Left hindlimb (tissue), 1 donor: ENCODE measurements around the gene PARP1.
"Not testable (repeated sequence)": the region's sequence is repeated elsewhere in the genome, so short reads cannot be mapped to it uniquely, and the experiment has no call there.

Experiments
- DNase-seq: peaks from one replicate; pipeline ENCODE4 v3.0.0-alpha.2; 2018

Gene PARP1

DNA sequence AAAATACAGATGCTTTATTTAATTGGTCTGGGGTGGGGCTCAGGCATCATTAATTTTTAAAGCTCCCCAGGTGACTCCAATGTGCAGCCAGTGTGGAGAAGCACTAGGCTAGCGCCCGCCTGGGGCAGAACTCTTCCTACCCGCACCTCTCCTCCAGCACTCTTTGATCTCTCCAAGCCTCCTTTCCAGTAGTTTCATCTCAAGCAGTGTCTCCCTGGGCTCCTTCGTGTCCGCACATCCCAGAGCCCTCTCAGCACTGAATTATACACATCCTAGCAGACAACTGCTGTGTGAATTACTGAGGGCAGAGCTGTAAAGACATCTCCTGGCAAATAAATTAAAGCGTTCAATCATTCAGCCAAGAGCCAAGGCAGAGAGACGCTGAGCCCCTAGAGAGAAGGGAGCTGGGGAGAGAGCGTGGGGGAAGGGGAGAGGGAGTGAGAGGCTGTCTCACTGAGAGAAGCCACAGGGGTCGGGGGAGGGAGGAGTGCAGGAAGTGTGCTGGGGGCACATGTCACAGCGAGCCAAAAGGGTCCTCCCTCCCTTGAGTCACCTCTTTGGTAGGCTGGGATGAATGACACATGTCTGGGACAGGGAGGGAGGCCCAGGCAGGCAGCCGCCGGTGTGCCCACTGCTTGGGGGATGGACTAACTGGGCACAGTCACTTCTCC, 21.0 kb upstream of the PARP1 start:
- DNase-seq, result no peak

DNA sequence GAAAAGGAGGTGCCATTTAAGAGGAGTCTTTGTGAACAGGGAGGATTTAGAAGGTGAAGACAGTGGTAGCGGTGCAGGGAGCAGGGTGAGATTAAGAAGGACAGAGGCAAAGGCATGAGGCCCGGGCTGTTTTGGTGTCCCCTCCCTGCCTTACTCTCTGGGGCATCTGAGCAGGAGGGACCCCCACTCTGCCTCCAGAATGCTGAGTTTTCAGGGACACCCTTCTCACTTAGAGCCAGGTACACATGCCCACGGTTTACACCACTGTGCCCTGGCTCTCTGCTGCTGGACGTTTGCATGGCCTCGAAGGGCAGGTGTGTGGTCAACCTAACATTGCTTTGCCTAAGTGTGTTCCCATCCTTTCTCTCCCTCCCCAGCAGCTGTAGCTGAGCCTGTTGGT, 20.5 kb upstream of the PARP1 start:
- DNase-seq, result no peak

DNA sequence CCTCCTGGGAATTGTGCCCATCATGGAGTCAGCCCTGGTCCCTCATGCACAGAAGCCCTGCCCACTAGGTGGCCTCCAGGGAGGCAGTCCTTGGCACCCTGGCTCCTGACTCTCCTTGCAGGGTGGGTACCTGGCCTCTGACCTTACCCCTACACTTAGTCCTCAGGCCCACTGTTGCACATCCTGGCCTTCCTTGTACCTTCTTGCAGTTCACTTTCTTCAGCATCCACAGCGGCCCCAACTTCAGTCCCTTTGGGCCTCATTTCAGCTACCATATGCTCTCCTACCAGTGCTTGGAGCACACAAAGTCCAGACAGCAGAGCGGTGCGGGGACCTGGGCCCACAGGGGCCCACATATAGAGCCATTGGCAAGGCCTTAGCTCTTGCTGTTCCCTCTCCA, 19.2 kb upstream of the PARP1 start:
- no peak for DNase-seq

DNA sequence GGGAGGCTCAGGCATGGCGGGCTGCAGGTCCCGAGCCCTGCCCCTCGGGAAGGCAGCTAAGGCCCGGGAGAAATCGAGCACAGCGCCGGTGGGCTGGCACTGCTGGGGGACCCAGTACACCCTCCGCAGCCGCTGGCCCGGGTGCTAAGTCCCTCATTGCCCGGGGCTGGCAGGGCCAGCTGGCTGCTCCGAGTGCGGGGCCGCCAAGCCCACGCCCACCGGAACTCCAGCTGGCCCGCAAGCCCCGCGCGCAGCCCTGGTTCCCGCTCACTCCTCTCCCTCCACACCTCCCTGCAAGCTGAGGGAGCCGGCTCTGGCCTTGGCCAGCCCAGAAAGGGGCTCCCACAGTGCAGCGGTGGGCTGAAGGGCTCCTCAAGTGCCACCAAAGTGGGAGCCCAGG, 18.5 kb upstream of the PARP1 start:
- DNase-seq, result not testable (repeated sequence)

DNA sequence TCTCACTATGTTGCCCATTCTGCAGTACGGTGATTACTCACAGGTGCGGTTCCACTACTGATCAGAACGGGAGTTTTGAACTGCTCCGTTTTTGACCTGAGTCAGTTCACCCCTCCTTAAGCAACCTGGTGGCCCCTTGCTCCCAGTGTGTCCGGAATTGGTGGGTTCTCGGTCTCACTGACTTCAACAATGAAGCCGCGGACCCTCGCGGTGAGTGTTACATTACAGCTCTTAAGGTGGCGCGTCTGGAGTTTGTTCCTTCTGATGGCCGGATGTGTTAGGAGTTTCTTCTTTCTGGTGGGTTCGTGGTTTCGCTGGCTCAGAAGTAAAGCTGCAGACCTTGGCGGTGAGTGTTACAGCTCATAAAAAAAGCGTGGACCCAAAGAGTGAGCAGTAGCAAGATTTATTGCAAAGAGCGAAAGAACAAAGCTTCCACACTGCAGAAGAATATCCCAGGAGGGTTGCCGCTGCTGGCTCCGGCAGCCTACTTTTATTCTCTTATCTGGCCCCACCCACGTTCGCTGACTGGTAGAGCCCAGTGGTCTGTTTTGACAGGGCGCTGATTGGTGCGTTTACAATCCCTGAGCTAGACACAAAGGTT, 17.6 kb upstream of the PARP1 start:
- DNase-seq, result no peak

DNA sequence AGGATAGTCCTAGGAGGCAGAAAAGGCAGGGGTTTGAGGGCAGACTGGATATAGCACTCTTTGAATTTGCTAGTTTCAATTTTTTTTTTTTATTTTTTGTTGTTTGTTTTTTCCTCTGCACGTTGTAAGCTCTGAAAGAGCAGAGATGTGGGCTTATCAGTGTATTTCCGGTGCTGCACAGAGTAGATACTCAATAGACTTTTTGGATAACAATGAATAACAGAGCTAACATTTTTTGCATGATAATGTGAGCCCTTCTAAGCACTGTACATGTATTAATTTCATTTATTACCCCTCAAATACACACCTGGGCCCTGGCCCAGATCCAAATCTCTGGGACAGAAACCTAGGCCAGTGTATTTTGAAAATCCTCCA, 17.1 kb upstream of the PARP1 start:
- DNase-seq, result no peak

DNA sequence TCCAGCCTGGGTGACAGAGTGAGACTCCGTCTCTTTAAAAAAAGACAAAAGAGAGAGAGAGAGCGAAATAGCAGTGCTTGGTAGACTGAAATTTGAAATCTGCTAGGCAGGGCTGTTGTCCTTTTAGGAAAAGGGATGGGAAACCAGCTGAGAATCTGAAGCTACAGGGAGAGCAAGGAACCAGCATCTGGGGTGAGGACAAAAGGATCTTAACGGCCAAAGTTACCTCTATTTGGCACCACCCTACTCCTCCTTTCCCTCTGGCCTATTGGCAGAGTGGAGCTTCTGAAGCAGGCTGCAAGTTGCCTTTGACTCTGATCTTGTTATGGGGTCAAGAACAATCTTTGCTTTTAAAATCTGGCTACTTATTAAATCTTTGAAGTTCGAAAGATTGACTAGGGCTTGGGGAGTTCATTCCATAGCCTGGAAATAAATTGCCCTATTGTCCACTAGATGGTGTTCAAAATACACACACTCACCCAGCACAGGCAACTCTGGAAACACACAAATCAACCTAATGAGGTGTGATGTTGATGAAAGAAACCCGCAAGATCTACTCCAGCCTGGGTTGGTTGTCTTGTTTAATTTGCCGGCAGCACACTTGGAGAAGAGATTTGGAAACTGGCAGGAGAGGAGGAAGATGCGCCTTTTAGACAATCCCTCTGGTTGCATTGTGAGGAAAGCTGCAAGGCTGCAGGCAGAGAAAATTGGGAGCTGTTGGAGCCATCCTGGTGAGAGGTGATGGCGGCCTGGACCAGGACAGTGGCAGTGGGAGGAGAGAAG, 16.5 kb upstream of the PARP1 start:
- no peak for DNase-seq

DNA sequence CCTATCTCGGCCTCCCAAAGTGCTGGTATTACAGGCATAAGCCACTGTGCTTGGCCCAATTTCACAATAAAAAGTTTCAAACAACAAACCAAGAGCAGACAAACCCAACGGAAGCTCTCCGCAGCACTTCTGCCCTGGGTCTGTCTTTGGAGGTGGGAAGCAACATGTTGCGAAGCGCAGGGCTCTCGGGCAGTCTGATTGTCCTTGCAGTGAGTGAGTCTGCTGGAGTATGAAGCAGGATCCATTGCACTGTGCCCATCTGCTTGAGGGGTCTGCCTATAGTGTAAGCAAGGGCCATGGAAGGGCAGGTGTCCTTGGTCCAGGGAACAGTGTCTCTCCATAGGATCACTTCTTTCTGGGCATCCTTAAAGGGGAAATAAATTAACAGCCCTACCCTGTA, 14.6 kb upstream of the PARP1 start:
- DNase-seq, result no peak

DNA sequence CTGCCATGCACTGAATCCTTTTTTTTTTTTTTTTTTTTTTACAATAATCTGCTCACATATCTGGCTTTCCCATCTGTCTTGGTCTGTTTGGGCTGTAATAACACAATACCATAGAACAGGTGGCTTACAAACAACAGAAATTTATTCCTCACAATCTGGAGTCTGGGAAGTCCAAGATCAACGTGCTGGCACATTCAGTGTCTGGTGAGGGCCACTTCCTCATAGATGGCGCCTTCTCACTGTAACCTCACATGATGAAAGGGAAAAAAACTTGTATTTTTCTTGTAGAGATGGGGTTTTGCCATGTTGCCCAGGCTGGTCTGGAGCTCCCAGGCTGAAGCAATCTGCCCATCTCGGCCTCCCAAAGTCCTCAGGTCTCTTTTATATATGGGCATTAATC, 13.0 kb upstream of the PARP1 start:
- no peak for DNase-seq

DNA sequence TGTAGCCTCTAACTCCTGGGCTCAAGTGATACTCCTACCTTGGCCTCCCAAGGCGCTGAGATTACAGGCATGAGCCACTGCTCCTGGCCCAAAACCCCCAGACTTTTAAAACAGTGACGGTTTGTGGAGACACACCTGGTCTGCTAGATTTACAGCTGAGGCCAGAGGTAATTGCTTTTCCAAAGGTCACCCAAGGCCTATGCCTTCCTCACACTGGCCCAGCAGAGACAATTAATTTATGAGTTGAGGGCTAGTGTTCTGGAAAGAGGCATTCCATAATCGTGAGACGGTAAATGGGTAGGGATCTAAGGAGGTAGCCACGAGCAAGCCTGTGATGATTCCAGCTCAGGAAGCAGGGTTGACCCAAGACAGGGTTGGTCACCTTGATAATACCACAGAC, 12.4 kb upstream of the PARP1 start:
- no peak for DNase-seq

DNA sequence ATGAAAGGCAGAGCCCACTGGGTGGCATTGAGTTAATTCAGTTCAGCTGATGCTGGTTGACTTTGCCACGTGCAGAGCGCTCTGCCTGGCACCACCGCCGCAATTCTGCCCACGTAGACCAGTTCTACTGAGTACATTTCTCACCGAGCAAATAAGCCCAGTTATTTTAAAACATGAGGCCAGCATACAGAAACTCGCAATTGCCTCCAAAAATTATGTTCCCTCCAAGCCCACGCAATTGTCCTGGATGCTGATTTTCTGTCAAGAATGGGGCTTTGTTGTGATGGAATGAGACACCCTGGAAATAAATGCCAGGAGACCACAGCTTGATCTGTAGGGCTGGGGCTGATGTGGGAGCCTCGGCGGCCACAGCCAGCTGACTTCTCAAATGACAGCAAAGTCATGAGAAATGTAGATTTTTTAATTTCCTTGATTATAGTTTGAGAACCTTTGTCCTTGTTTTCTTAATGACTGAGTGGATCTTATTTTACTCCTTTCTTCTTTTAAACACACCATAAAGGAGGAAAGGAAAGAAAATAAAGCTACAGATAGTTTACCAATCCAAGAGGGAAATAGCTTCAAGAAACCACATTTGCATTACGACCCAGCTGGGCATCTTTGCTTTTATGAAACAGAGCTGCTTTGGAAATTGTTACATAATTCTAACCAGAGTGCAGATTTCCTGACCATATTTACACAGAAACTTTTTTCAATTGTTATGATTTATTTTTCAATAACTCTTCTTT, 11.6 kb upstream of the PARP1 start:
- DNase-seq, result no peak

DNA sequence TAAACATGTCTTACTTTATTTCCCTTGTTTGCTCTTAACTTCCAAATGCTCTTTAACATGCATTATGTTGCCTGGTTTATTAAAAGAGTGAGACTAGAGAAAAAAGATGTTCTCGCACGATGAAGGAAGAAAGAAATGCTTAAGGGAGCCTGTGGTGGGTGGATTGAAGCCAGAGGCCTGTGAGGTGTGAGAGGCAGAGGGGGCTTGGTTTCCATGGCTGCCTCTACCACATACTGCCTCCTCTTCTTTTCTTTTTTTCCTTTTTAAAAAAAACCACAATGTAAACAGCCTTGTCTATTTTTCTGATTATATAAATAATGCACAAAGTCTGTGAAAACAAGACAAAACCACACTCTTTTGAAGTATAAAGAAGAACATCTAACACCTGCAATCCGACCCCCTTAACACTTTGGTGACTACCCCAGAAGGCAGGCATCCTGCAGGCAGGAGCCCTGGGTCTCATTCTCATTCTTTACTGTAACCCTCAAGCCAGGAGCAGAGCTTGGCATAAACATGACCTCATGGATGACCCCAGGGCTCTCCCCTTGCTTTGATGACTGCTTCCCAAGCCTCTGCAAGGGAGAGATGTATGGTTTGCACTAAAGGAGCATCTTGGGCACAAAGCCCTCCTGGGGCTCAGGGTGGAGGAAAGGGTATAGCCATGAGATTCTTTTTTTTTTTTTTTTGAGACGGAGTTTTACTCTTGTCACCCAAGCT, 10.1 kb upstream of the PARP1 start:
- no peak for DNase-seq

DNA sequence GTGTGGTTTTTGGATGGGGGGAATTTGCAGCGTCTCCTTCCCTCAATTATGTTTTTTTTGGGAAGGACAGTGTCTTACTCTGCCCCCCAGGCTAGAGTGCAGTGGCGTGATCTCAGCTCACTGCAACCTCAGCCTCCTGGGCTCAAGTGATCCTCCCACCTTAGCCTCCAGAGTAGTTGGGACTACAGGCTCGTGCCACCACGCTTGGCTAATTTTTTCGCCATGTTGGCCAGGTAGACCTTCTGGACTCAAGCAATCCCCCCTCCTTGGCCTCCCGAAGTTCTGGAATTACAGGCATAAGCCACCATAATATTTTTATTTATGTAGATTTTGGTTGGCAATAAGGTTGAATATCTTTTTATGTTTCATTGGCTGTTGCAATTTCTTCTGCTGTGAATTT, 9.5 kb upstream of the PARP1 start:
- DNase-seq, result no peak

DNA sequence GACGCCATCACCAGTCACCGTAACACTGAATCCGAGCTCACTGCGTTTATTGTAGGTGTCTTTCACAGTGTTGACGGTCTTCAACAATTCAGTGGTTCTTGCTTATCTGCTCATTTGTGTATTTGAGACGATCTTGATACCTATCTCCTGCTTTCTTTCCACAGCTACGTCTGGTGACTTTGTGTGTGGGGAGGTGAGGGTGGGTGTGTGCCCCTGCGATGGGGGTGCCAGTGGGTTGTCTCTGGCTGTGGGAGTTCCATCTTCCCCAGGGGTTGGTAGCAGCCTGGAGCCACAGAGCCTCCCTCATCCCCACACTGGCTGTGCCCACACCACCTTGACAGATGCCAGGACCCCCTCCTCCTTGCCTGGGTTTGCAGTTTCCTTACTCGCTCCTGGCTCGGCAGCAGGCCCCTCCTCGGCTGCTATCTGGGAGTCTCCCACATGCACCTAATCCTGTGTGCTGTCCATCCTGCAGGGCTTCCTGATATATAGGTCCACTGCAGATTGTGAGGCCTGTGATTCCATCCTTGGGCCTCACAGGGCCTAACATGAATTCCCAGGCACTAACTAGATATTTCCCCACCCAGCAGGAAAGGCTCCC, 6.3 kb upstream of the PARP1 start:
- DNase-seq, result no peak

DNA sequence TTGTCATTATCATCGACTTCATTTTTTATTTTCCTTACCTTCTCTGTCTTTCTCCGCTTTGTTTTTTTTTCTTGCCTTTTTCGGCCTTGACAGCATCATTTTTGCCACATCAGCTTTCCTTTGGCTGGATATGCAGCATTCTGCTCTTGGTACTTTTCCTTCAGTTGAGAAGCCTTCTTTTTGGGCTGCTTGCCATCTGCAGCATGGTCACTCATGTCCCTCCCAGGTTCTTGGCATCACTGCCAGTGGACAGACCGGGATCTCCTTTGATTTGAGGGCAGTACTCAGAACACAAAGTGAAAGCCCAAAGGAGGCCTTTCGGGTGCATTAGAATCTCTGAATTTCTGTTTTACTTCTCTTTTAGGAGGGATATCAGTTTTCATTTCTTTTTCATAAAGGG, 3.7 kb upstream of the PARP1 start:
- no peak for DNase-seq

DNA sequence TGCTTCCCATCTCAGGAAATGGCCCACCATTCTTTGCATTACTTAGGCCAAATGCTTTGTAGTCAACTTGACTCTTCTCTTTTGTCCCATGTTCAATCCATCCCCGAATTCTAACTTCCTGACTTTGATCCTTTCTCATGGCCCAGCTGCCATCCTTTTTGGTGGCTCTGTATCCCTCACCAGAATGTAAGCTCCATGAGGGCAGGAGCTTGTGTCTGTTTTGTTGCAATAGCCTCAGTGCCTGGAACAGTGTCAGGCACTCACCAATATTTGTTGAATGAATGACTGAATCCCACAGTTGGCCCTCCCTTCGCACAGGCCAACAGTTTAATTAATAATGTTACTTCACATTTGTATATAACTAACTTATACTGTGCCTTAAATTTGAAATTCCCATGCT, 3.1 kb upstream of the PARP1 start:
- no peak for DNase-seq

DNA sequence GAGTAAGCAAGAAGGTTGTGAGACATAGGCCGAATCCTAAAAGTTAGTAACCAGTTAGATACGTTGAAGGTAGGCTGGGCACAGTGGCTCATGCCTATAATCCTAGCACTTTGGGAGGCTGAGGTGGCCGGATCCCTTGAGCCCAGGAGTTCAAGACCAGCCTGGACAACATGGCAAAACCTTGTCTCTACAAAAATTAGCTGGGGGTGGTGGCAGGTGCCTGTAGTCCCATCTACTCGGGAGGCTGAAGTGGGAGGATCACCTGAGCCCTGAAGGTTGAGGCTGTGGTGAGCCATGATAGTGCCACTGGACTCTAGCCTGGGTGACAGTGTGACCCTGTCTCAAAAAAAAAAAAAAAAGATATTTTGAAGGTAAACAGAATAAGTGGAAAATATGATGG, 1.5 kb upstream of the PARP1 start:
- no peak for DNase-seq

DNA sequence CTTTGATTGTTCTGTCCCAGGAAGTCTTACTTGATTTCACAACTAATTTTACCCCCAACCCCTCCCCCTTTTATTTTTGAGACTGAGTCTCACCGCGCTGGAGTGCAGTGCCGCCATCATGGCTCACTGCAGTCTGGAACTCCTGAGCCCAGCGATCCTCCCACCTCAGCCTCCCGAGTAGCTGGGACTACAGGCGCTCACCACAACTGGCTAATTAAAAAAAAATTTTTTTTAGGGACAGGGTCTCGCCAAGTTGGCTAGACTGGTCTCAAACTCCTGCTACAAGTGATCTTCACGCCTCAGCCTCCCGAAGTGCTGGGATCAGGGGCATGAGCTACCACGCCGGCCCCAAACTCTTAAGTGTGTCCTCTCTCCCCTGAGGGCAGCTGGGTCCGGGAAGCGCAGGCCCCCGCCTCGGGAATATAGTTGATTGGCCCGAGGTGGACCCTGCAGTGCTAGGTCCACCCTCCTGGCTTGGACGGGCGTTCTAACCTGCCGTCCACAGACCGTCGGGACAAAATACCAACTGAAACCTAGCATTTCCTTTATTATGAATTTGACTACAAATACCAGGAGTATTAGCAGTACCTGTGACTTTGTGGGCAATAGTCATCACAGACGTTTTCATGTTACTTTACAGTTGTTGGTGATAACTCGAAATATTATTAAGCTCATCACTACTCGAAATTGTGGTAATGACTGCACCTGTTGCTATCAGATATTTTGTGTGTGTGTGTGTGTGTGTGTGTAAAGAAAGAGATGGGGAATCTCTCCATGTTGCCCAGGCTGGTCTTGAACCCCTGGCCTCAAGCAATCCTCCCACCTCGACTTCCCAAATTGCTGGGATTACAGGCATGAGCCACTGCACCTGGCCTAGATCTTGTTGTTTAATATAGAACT, 642 bp upstream of the PARP1 start:
- DNase-seq, result no peak

DNA sequence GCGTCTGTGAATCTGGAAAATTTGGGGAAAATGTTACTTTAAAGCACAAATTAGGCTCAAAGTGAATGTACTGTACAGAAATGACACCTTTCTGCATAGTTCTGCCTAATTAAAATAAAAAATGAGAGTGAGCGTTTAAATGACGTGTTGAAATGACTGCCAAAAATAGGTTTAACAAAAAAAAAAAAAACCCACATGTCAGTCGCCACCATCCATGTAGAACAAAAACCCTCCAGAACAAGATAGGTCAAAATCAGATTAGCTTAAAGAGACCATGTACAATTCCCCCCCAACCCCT, 745 bp downstream of the PARP1 start:
- DNase-seq, result no peak

DNA sequence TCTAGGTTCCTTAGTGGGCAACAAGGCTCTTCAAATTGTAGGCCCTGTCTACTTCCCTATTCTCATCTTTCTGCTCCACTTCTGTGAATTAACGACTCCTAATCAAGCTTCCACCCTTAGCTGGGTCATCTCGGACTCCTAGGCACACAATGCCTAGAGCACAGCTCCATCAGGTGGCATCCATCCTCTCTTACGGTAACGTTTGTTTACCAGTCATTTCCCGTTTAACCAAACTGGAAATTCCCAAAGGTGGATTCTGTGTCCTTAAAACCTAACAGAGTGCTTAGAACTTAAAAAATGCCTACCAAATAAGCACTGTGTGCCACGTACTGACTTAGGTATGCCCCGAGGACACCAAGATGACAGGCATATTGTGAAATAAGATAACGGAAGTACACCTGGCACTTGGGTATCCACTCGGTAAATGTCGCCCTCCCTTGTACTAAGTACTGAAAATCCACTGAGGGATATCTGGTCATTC, 1.5 kb downstream of the PARP1 start:
- DNase-seq, result no peak

DNA sequence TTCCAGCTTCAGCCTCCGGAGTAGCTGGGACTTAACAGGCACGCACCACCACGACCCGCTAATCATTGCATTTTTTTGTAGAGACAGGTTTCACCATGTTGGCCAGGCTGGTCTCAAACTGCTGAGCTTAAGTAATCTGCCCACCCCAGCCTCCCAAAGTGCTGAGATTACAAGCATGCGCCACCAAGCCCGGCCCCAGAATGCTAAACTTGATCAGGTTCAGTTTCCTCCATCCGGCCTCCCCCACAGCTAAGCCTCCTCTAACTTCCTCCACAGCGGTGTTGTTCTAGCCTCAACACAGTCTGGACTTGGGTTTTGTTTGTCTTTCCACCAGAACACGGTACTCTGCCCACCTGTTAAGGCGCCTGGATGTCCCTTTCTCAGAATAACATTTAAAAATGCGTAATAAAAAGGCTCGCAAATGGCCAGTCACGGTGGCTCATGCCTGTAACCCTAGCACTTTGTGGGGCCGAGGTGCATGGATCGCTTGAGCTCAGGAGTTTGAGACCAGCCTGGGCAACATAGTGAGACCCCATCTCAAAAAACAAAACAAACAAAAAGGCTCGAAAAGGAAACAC, 2.4 kb downstream of the PARP1 start:
- DNase-seq, result no peak
